SIG-M5 treated with dmso at 0.1 percent for 504 hours (cell line): ENCODE data around the gene INTU.
A peak's percentile ranks its signal among the peaks of the same experiment; 100 is the strongest.
"Not testable (repeated sequence)": the region's sequence is repeated elsewhere in the genome, so short reads cannot be mapped to it uniquely, and the experiment has no call there.

Source experiments
- DNase-seq: peaks from one replicate; lab custom pipeline; 2025; ENCODE audit not compliant: unreplicated experiment; lab: John Stamatoyannopoulos, UW

Gene INTU

DNA sequence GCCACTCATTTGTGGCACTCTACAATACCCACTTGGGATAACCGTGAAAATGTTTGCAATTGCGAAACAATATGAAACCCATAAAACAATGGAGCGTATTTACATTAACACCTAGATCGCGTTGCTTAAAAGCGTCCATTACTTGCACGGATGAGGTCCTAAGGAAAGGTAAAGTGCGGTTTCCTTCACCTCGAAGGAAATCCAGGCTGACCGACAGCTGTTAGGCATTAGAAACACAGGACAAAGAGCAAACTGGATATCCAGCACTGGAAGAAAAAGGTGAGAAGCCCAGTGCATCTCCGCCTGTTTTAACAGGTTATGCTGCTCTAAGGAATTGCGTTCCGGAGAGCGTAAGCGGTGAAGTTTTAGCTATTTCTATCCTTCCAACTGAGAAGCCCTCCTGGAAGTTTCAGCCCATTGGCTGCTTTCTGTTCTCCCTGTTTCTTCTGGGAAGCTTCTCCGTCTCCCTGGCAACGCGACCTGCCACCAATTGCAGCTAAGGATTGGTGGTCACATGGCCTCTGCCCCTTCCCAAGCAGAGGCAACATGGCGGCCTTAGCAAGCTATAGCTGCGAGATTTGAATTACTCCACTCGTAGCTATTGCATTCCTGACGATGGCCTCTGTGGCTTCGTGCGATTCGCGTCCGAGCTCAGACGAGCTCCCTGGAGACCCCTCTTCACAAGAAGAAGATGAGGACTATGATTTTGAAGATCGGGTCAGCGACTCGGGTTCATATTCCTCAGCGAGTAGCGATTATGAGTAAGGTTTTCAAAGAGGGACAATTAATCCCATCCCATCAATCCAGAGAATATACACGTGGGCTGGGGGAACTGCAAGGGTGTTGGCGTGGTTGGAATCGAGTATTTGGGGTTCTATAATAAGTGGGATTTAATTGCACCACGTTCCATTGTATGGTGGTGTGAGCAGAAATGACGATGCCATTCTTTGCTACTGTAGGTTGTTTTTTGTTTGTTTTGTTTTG, at the start of gene INTU:
INTU (plus strand) TSS at position 538 of the 984 bp plus-strand sequence; CDS start at position 616, 78 bp downstream.
- peak; percentile 90 for DNase-seq

DNA sequence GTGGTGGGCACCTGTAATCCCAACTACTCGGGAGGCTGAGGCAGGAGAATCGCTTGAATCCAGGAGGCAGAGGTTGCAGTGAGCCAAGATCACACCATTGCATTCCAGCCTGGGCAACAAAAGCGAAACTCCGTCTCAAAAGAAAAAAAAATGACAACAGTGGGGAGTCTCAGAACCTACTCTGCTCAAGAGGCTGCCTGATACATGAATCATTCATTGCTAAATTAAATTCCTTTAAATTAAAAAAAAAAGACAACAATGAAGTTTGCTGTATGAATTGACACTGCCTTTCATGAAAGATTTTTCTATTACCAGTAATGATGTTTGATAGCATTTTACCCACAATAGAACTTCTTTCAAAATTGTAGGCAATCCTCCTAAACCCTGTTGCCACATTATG, 46.3 kb upstream of the INTU start:
- not testable (repeated sequence) for DNase-seq

DNA sequence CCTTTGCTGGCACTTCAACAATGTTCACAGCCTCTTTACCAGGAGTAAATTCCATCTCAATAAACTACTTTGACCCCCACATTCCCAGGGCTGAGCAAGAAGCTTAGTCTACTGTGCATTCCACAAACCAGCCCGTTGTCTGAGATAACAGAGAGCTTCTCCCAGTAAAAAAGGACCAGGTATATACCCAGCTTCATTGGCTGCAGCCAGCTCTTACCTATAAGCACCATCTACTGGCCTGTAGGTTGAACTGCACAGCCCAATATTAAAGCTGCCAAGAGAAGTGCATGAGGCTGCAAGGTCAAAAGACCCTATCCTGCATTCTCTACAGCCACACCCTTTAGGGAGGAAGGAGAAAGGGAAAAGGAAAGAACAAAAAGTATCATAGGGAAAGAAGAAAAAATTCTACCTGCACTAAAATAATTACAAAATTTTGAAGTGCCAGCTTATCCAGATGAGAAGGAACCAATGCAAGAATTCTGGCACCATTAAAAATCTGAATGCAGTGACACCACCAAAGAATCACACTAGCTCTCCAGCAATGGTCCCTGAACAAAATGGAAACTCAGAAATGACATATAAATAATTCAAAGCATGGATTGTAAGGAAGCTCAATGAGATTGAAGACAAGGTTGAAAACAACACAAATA, 45.7 kb upstream of the INTU start:
- DNase-seq: peak; percentile 58

DNA sequence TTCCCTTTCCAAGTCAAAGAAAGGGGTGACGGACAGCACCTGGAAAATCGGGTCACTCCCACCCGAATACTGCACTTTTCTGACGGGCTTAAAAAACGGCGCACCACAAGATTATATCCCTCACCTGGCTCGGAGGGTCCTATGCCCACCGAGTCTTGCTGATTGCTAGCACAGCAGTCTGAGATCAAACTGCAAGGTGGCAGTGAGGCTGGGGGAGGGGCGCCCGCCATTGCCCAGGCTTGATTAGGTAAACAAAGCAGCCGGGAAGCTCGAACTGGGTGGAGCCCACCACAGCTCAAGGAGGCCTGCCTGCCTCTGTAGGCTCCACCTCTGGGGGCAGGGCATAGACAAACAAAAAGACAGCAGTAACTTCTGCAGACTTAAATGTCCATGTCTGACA, 43.6 kb upstream of the INTU start:
- DNase-seq: not testable (repeated sequence)

DNA sequence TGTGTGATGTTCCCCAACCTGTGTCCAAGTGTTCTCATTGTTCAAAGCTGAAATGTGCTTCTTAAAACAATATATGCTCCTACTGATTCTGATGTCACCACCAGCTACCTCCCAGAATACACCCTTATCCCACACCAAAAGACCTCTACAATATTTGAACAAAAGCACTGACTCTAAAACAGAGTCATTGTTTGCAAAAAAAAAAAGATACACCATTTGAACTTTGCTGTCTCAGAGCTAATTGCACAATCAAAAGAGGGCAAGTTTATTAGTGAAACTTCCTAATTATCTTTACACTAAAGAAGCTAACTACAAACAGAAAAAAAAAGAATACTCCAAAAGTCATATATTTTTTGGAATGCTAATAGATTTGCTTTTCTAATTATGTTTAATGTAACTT, 34.1 kb upstream of the INTU start:
- DNase-seq: no peak

DNA sequence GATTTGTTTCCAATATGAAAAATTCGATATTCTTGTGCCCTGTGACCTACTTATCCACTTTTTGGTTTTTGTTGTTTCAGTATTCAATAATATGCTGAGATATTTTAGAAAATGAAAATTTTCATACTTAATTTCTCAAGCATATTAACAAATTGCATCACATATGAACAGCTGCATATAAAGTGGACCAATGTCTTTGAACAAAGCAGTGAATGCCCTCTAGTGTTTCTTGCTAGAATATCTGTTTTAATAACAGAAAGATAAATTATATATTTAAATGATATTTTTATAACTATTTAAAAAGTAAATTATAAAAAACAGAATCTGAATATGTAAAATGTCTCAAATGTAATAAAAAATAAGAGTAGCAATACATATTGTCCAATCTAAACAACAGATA, 31.7 kb upstream of the INTU start:
- DNase-seq: peak; percentile 64

DNA sequence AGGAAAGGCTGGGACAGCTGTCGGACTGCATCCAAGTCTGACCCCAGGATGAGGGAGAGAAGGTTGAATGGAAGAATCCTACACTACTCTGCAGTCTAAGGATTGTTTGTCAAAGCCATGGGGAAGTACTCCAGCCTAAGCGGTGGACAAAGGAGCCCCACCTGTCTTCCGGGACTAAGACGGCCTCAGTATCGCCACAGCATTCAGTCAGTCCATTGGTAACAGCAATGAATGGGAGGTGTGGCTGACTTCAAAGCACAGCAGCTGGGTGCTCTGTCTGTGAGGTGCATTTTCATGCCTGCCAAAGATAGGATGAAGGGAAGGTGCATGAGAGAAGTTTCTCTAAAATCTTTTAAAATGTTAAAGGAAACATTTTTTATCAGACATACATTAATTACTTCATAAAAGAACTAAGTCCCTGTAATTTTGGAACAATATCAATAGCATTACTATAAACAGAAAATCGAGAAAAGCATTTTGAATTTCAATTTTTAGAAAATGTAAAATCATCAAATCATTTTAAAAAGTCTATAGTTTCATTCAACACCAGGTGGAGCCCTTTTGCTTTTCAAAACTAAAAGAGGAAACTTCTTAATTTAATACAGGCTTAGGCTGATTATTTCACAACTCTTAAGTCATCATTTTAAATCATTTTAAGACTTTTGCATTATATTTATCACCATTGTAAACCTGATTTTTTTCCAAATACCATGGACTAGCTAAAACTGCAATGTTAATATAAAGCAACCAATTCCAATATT, 27.6 kb upstream of the INTU start:
- peak; percentile 68 for DNase-seq

DNA sequence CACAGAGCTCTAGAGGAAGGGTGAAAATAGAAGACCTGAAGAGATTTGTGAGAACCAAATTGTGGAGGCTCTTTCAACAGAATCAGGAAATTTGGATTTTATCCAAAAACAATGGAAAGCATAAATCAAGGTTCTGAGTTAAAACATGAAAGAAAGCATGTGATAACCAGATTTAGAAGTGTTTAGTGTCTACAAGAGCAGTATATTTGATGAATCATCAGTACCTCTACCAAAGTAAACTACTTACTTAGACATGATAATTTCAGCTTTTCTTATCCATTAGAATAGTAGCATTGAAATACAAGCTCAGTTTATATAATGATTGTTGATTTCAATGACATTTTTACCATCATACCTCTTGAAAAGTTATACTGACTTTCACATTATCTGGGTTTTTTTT, 25.9 kb upstream of the INTU start:
- DNase-seq: no peak

DNA sequence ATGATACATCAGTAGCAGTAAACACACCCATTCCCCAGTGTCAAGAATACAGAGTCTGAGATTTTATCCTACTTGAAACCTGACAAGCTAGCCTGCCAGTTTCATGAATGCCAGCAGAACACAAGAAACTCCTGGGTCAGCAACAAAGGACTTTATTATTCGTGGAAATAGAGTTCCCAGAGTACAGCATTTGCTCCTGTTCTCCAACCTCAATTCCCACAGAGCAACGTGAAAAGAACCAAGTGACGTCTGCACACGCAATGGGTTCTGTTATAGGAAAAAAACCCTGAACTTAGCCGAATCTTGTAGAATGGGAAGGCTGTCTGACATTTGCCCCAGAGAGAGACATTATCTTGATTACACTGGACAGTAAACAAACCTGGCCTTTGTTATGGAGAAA, 23.3 kb upstream of the INTU start:
- no peak for DNase-seq

DNA sequence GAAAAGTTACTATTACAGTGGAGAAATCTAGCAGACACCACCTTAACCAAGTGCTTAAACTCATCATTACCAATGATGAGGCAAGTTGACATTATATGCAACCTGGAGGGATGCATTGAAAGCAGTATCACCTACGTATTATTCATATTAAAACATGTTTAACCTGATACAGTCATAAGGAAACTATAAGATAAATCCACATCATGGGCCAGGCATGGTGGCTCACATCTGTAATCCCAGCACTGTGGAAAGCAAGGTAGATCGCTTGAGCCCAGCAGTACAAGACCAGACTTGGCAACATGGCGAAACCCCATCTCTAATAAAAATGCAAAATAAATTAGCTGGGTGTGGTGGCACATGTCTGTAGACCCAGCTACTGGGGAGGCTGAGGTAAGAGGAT, 22.3 kb upstream of the INTU start:
- no peak for DNase-seq

DNA sequence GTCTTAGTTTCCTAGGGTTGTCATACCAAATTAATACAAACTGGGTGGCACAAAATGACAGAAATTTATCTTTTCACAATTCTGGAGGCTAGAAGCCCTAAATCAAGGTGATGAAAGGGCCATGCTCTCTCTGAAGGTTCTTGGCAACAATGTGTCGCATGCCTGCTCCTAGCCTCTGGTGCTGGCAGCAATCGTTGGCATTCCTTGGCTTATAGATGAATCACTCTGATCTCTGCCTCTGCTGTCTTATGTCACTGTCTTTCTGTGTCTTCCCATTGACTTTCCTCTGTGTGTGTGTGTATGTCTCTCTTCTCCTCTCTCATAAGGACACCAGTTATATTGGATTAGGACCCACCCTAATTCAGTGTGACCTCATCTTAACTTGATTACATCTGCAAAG, 15.9 kb upstream of the INTU start:
- no peak for DNase-seq

DNA sequence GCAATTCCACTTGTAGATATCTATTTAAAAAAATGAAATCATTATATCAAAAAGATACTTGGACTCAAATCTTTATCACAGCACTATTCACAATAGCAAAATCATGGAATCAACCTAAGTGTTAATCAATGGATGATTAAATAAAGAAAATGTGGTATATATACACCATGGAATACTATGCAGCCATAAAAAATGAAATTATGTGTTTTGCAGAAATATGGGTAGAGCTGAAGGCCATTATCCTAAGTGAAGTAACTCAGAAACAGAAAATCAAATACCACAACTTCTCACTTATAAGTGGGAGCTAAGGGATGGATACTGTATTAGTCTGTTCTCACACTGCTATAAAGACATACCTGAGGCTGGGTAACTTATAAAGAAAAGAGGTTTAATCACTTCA, 14.3 kb upstream of the INTU start:
- DNase-seq: no peak

DNA sequence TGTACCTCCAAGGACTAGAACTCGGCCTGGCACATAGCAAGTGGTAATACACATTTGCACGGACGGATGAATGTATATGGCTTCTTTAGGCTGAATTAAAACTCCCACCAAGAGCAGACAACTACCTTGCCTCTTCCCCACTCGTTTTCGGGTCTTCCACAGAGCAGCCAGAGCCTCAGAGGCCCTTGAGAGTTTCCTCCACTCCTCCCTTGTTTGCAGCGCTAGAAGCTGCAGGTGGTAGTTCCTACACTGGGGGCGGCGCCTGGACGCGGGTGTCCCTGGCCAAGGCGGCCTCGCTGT, 10.2 kb upstream of the INTU start:
- no peak for DNase-seq

DNA sequence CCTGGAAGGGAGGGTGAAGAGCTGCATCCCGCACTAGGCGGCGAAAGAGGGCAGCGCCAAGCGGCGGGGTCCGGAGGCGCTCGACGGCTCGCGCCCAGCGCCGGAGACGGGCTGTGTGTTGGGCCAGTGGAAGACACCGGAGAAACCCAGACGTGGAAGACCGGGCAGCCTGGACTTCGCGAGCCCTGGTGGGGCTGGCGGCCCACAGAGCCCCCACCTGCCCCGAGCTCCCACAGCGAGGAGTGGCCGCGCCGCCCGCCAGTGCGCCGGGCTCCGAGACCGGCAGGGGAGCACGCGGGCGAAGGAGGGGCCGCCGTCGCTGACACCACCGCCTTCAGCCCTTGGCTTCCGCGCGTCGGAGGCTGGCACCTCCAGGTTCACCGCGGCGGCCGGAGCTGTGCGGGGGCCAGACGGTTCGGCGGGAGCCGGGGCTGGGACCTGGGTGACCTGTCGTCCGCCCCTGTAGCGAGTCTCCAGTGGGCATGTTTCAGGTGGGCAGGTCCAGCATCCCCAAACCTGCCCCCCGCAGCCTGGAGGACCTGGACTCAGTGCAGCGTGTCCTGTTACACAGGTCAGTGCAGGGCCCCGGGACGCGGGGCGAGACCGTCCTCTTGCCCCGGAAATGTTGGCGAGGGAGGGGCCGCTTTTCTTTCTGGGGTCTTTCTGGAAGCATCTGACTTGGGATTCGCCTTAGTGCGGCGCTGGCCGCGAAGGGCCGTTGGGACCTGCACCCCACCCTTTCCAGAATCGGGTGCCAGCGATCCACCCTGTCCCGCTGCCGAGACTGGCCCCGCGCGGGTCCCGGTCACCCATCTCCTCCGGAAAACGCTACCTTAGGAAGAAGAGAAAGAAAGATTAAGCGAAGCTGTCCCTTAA, 9.6 kb upstream of the INTU start:
- DNase-seq: no peak

DNA sequence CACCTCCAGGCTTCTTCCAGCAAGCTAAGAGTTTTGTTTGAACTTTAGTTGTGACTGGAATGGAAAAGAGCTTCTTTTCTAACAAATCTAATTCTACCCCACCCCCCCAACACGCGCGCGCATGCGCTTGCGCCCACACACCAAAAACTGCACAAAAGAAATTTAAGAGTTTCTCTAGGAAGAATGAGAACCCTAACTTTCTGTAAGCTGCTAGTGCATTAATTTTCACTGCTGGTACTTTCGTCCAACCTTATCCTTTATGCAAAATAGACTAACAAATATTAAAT, 9.0 kb upstream of the INTU start:
- DNase-seq: no peak

DNA sequence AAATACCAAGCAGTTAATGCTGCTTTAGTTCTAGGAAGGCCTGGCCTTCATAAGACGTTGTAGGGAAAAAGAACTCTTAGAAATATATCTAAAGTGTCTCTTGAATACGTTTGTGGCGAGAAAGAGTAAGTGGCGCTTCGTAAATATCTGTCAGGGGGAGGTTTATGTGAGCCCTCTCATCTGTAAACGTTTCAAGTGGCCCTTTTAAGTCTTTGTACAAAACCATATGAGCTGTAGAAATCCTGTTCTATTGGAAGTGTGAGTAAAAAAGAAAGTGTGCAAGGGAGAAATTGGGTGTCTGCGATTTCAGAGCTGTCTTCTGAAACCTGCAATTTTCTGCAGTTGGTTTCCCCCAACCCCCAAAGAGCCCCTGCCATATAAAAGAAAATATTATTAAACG, 8.6 kb upstream of the INTU start:
- DNase-seq: no peak

DNA sequence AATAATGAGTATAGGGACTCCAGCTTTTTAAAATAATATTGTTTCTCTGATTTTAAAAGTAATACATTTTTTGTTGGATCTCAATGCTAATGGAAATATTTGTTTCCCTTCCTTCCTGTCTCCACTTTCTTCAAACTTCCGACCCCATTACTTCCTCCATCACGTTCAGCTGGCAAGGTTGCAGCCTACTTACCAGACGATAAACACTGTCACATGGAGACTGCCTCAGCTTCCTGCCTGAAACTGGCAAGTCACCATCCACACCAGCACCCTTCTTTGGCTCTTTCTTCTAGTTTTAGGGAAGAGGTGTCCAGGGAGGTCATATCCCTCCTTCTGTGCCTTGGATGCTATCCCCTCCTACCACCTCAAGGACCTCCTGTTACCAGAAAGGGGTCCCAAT, 3.4 kb upstream of the INTU start:
- no peak for DNase-seq

DNA sequence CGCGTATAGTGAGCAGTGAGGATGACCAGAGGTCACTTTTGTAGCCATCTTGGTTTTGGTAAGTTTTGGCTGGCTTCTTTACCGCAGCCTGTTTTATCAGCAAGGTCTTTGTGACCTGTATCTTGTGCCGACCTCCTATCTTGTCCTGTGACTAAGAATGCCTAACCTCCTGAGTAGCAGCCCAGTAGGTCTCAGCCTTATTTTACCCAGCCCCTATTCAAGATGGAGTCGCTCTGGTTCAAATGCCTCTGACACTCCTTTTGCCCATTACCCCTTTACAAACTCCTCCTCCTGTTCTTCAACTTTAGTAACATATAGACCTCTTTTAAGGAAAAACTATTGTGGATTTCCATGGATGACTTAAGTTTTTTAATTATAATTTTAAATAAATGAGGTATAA, 2.6 kb upstream of the INTU start:
- no peak for DNase-seq

DNA sequence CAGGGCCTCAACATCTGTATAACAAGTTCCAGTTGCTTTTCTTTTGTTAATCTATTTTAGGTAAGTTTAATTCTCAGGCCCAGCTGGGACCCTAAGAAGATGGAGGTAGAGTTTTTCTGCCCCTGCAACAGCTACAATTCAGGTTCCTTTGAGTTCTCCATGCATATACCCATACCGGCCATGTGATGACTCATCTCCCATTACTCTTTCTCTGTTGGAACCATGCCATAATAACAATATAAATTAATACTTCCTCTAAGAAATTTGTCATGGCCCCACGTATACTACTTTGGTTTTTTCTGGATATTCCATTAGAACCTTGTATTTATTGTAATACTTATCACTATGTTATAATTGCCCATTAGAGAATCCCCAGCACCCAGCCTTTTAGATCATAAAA, 1.3 kb upstream of the INTU start:
- DNase-seq: no peak

DNA sequence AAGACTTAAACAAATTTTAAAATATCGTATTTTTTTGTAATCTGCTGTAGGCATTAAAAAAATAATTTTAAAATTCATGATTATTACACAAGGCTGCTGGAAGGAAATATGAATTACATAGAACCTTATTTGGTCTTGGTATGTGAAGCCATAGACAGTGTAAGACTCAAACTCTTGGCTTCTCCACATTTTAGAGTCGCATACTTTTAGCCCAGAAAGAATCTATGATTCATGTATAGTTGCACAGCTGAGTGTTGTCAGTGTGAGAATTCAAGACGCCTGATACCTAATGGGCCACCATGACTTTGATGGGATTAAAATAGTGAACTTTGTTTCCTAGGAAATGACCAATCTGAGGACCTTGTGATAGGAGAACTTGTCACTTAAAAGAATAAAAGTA, 1.4 kb downstream of the INTU start:
- no peak for DNase-seq

DNA sequence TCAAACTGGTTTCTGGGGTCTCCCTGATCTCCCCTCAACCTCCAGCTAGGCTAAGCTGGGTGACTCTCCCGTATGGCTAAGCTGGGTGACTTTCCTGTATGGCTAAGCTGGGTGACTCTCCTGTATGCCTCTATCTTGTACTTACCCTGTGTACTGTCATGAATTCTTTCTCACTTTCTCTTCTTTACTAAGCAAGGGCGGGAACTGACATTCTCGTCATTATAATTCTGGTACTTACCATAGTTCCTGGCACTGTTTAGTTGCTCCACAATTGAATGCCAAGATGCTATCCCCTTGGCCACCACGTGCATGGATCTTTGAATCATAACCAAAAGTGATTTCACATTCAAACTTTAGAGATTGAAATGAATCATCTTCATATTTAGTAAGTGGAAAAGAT, 8.8 kb downstream of the INTU start:
- DNase-seq: no peak
